ENCODE results near the gene ANKMY1. TPM values are rescaled to one million over a fixed set of nuclear protein-coding genes. Genes with fewer than 3 reads are reported as not detected.
A peak's percentile ranks its signal among the peaks of the same experiment; 100 is the strongest.

The ANKMY1 gene
- total and polyA plus RNA-seq, 2 experiments from 2014 or later: 5.1 to 10.1 TPM

GRCh38 chr2:240570531-240571313 lies 12.9 kb upstream of the ANKMY1 start:
- no peak overlapping the region for H2AFZ ChIP-seq
- no peaks in the 10 kb centered on the region for H3K9me2 ChIP-seq (ENCODE audit: insufficient read depth)
- no peak overlapping the region for H3K27ac ChIP-seq
- no peaks in the 10 kb centered on the region; the same call in 1 of the 2 replicates for H3K36me3 ChIP-seq (ENCODE audit: low read depth)
- no peak overlapping the region for H3K4me3 ChIP-seq
- H3K4me2 ChIP-seq (ENCODE audit: unreplicated experiment): no peak overlapping the region
- TF ChIP-seq EZH2 (IDR thresholded peaks at IDR 0.05; ENCODE audit: insufficient read depth, poor library complexity, severe bottlenecking) (no peak), EZH2phosphoT487 (IDR thresholded peaks at IDR 0.05; ENCODE audit: insufficient read depth, low read depth) (no peak)
- no peaks in the 10 kb centered on the region for H4K20me1 ChIP-seq (ENCODE audit: insufficient read depth)
- no peak for DNase-seq
- 77 to 79% methylated on average over 10 to 11 of the region's 11 CpGs for WGBS, 2 experiments (ENCODE audit: low coverage in 1 of 2, low lambda C conversion rate in 2 of 2, missing lambda C conversion rate in 2 of 2)
- H3F3A ChIP-seq (ENCODE audit: insufficient read depth): no peaks in the 10 kb centered on the region; the same call in 1 of the 2 replicates
- no peaks in the 10 kb centered on the region for H3K9me3 ChIP-seq (ENCODE audit: low read depth)
- H3K27me3 ChIP-seq (replicated peaks; ENCODE audit: insufficient read depth): no peaks in the 10 kb centered on the region
- no peak overlapping the region for H3K9ac ChIP-seq
- peaks cover 17% of the 10 kb centered on the region for H3K4me1 ChIP-seq (ENCODE audit: insufficient read depth)
- in situ Hi-C loops (cut with MboI): no loop called here
- 0 out of 2 replicates have a peak, but pooled peaks cover 7% of the 10 kb centered on the region for H3K79me2 ChIP-seq (ENCODE audit: insufficient read depth)

DNA sequence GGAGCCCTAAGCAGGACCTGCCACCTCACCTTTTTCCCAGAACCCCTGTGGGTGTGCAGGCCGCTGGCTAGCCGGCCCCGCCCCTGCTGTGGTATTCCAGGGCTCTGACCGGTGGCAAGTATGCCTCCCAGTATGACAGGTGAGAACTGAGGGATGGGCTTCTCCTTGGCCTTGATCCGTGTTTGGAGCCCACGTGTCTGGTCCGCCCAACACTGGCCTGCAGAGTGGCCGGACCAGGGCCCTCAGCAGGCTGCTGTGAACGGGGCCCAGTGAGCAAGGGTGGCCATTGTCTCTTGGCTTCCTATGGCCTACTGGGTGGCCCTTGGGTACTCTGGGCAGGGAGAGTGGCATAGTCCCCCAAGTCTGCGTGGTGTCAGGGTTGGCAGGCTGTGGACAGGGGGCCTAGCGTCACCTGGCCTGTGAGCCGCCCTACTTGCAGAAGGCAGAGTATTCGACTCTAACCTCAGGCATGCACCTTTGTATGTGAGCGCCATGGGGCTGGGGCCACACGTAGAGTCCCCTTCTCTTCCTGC lies 12.3 kb upstream of the ANKMY1 start:
- H3F3A ChIP-seq (ENCODE audit: insufficient read depth): no peaks in the 10 kb centered on the region; the same call in 1 of the 2 replicates
- no peaks in the 10 kb centered on the region for H3K36me3 ChIP-seq (ENCODE audit: low read depth)
- in situ Hi-C loops (cut with MboI): no loop called here
- H4K20me1 ChIP-seq (ENCODE audit: insufficient read depth): no peaks in the 10 kb centered on the region
- H3K27ac ChIP-seq: no peak overlapping the region
- H3K27me3 ChIP-seq (replicated peaks; ENCODE audit: insufficient read depth): no peaks in the 10 kb centered on the region
- H3K9me3 ChIP-seq (ENCODE audit: low read depth): no peaks in the 10 kb centered on the region
- H3K4me1 ChIP-seq (ENCODE audit: insufficient read depth): peaks cover 17% of the 10 kb centered on the region
- no peak for TF ChIP-seq EZH2 (IDR thresholded peaks at IDR 0.05; ENCODE audit: insufficient read depth, poor library complexity, severe bottlenecking)
- TF ChIP-seq EZH2phosphoT487 (IDR thresholded peaks at IDR 0.05; ENCODE audit: insufficient read depth, low read depth): no peak
- 0 out of 2 replicates have a peak, but pooled peaks cover 7% of the 10 kb centered on the region for H3K79me2 ChIP-seq (ENCODE audit: insufficient read depth)
- no peak overlapping the region for H3K4me2 ChIP-seq (ENCODE audit: unreplicated experiment)
- no peak overlapping the region for H3K9ac ChIP-seq
- no peaks in the 10 kb centered on the region for H3K9me2 ChIP-seq (ENCODE audit: insufficient read depth)
- 84 to 86% methylated on average over 13 to 15 of the region's 15 CpGs for WGBS, 2 experiments (ENCODE audit: low coverage in 1 of 2, low lambda C conversion rate in 2 of 2, missing lambda C conversion rate in 2 of 2)
- no peak for DNase-seq
- no peak overlapping the region for H3K4me3 ChIP-seq
- H2AFZ ChIP-seq: no peak overlapping the region

DNA sequence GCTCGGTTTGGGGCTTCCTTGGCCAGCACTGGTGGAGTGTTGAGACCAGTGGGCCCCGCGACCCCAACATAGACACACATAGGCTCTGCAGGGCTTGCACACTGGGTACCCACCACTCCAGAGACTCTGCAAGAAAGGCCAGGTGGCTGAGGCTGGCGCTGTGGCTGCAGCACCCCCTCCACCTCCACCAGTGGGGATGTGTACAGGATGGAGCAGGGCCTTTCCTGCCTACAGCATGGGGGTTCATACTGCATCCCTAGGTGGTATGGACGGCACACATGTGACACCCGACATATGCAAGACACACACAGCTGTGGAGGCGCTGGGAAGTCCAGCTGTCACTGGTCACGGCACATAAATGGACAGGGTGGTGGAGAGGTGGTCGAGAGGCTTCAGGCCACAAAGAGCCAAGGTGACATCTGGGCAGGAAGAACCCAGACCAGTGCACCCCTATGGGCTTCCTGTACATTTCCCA lies 11.8 kb upstream of the ANKMY1 start:
- Histone ChIP-seq H3K9ac (peak overlapping the region; percentile 66; the same call in 1 of the 2 replicates), H2AFZ (no peak overlapping the region), H3K27me3 (replicated peaks; ENCODE audit: insufficient read depth) (no peaks in the 10 kb centered on the region), H3K27ac (no peak overlapping the region), H4K20me1 (ENCODE audit: insufficient read depth) (no peaks in the 10 kb centered on the region), H3K4me1 (ENCODE audit: insufficient read depth) (peaks cover 17% of the 10 kb centered on the region), H3F3A (ENCODE audit: insufficient read depth) (no peaks in the 10 kb centered on the region; the same call in 1 of the 2 replicates), H3K9me3 (ENCODE audit: low read depth) (no peaks in the 10 kb centered on the region), H3K9me2 (ENCODE audit: insufficient read depth) (no peaks in the 10 kb centered on the region), H3K4me2 (ENCODE audit: unreplicated experiment) (peak overlapping the region; percentile 69), H3K4me3 (peak overlapping the region; percentile 74), H3K36me3 (ENCODE audit: low read depth) (no peaks in the 10 kb centered on the region), H3K79me2 (ENCODE audit: insufficient read depth) (0 out of 2 replicates have a peak, but pooled peaks cover 7% of the 10 kb centered on the region)
- no peak for TF ChIP-seq EZH2 (IDR thresholded peaks at IDR 0.05; ENCODE audit: insufficient read depth, poor library complexity, severe bottlenecking)
- TF ChIP-seq EZH2phosphoT487 (IDR thresholded peaks at IDR 0.05; ENCODE audit: insufficient read depth, low read depth): no peak
- 86 to 91% methylated on average over 9 of the region's 9 CpGs for WGBS, 2 experiments (ENCODE audit: low coverage in 1 of 2, low lambda C conversion rate in 2 of 2, missing lambda C conversion rate in 2 of 2)
- in situ Hi-C loops (cut with MboI): no loop called here
- DNase-seq: no peak

DNA sequence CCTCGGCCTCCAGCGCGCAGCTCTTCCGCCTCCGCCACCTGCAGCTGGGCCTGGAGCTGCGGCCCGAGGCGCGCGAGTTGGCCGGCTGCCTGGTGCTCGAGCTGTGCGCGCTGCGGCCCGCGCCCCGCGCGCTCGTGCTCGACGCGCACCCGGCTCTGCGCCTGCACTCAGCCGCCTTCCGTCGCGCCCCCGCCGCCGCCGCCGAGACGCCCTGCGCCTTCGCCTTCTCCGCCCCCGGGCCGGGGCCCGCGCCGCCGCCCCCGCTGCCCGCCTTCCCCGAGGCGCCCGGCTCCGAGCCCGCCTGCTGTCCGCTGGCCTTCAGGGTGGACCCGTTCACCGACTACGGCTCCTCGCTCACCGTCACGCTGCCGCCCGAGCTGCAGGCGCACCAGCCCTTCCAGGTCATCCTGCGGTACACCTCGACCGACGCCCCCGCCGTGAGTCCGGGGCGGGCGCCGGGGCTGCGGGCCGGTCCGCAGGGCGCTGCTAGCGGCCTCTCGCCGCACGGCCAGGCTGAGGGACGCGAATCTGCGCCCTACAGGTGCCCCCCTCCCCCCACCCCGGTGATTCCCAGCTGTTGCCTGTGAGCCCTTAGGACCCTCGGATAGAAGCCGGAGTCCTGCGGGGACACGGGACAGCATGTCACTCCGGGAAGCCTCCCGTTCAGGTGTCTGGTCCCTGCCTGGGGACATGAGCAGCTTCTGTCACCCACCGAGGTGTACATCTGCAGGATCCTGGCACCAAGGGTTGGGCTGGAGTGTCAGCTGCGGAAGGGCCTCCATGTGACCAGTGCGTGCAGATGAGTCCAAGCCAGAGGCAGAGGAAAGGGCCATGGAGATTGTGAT lies 11.1 kb upstream of the ANKMY1 start:
- Histone ChIP-seq H3F3A (ENCODE audit: insufficient read depth) (no peaks in the 10 kb centered on the region; the same call in 1 of the 2 replicates), H3K4me1 (ENCODE audit: insufficient read depth) (peaks cover 17% of the 10 kb centered on the region), H3K4me3 (peak overlapping the region; percentile 74), H3K27me3 (replicated peaks; ENCODE audit: insufficient read depth) (no peaks in the 10 kb centered on the region), H3K79me2 (ENCODE audit: insufficient read depth) (0 out of 2 replicates have a peak, but pooled peaks cover 7% of the 10 kb centered on the region), H3K9me2 (ENCODE audit: insufficient read depth) (no peaks in the 10 kb centered on the region), H3K9ac (peak overlapping the region; percentile 66), H4K20me1 (ENCODE audit: insufficient read depth) (no peaks in the 10 kb centered on the region), H3K36me3 (ENCODE audit: low read depth) (no peaks in the 10 kb centered on the region), H3K4me2 (ENCODE audit: unreplicated experiment) (peak overlapping the region; percentile 69), H3K27ac (no peak overlapping the region), H2AFZ (peak overlapping the region; percentile 64; the same call in 1 of the 2 replicates), H3K9me3 (ENCODE audit: low read depth) (no peaks in the 10 kb centered on the region)
- in situ Hi-C loops (cut with MboI): no loop called here
- WGBS, 2 experiments (ENCODE audit: low coverage in 1 of 2, low lambda C conversion rate in 2 of 2, missing lambda C conversion rate in 2 of 2): 2 to 3% methylated on average over 38 to 87 of the region's 93 CpGs
- no peak for TF ChIP-seq EZH2phosphoT487 (IDR thresholded peaks at IDR 0.05; ENCODE audit: insufficient read depth, low read depth)
- no peak for TF ChIP-seq EZH2 (IDR thresholded peaks at IDR 0.05; ENCODE audit: insufficient read depth, poor library complexity, severe bottlenecking)
- peak; percentile 75 for DNase-seq
